Measurements from ENCODE around the gene HPS1.

The HPS1 gene

GRCh38 chr10:98431016-98431415, 15.7 kb downstream of the HPS1 start:
- DNase-seq: no peak

DNA sequence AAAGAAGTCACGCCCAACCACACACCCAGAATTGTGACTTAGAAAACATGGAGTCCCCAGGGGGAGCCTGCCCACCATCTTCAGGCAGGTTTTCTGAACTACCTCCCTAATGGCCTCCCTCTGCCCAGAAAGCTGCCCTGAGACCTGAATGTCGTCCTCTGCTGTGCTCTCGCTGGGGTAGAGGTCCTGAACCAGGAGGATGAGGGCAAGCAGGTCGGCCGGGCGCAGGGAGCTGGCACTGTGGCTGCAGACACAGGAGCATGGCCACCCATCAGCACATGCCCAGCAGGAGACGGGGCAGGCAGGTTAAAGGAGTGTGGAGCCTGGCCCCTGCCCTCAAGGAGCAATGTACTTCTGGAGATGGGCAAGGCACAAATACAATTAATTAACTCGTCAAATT, 16.3 kb downstream of the HPS1 start:
- DNase-seq: no peak

GRCh38 chr10:98429320-98430072, 17.2 kb downstream of the HPS1 start:
- DNase-seq: no peak

- DNase-seq: no peak
Measured at GRCh38 chr10:98427011-98427515, 19.7 kb downstream of the HPS1 start.

- DNase-seq: no peak
Measured at GRCh38 chr10:98425511-98426352, 21.0 kb downstream of the HPS1 start.

DNA sequence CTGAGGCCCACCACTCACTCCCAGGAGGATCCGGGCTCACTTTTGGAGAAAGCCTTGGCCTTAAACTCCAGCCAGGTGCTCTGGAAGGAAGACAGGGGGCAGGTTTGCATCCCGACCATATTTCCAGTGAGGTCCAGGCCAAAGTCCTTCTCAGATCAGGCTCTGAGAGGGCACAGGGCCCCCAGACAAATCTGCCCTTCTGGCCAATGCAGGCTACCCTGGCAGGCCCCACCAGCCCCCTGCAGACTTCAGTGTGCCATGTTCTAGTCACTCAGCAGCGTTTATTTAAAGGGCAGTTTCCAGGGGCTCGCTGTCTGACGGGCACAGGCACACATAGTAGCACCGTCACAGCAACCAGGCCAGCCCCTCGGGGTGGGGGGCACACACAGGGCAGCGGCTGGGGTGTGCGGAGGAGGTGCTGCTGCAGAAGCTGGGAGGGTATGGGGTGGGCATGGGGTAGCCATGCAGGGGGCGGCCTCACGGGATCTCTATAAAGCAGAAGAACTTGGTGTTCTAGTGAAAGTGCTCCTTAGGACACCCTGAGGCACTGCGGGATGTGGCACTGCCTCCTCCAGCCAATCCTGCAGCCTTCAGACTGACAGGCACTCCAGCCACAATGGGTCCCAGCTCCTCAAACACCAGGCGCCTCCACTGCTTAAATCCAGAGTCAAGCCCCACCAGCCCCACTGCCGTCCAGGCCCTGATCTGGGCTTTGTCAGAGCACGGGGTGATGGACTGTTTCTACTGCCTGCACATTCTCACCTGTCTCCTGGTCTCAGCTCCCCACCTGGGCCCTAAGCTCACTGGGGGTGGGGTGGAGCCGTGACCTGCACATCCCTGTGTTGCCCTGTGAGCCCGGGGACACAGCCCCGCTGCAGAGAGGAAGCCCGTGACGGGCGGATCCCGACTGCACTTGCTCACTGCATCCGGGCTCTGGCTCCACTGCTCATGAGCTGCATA, 22.2 kb downstream of the HPS1 start:
- no peak for DNase-seq

DNA sequence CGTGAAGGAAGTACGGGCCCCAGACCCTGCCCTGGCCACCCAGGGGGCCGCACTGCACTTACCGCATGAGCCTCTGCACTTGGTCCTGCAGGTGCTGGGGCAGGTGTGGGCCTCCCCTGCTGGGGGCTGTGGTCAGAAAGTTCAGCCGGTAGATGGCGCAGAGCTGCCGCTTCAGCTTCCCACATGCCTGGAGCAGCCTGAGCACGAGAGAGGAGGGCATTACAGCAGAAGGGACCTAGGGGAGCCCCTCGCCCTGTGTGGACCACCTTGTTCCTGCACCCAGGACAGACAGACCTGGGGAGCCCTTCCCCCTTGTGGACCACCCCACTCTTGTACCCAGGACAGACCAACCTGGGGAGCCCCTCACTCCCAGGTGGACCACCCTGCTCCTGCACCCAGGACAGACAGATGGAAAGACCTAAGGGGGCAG, 23.0 kb downstream of the HPS1 start:
- DNase-seq: no peak

DNA sequence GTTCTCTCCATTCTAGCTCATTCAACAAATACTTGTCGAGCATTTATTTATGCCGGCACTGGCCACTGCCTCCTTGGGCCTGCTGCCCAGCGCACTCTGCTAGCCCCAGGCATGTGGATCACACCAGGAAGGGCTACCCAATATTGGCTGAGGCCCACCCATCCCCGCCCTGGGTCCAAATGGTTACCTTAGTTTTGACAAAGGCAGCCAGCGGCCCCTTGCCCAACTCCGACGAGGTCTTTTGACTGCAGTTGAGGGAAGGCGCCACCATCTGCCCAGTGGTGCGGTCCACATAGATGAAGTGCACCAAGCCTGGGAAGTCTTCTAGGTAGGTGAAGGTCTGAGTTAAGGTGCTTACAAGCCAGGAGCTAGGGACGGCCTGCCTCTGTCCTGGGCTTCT, 24.6 kb downstream of the HPS1 start:
- DNase-seq: no peak

GRCh38 chr10:98420786-98421185, 25.9 kb downstream of the HPS1 start:
- no peak for DNase-seq

DNA sequence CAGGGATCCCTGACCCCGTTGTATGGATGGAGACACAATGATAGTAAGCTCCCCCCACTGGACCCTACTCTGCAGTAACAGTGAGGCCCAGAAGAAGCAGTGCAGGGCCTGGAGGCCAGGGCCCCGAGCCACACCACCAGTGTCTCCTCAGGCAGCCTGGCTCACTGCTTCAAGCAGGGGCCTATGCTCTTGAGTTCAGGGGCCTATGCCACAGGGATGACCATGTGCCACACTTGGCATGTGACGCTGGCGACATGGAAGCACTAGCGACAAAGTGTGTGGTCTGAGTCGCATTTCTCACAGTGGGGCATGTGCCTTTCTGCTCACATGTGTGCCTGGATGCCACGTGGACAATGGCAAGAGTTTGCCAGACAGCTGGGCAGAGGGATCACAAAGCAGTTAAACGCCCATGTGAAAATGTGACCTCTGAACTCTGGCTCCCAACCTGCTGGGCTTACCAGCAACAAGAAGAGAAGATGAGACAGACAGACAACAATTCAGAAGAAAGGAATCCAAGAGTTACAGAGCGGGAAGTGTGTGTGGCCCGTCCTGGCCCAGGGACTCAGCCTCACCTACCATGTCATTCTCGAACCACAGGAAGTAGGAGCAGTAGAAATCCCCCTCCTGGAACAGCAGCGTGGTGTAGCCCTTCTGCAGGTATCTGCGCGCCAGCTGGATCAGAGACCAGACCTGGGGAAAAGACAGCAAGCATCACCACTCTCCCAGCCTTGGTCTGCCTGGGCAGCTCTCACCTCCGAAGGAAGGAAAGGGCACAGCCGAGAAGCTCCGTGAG, 27.1 kb downstream of the HPS1 start:
- DNase-seq: no peak

GRCh38 chr10:98418665-98419468, 27.9 kb downstream of the HPS1 start:
- DNase-seq: no peak

DNA sequence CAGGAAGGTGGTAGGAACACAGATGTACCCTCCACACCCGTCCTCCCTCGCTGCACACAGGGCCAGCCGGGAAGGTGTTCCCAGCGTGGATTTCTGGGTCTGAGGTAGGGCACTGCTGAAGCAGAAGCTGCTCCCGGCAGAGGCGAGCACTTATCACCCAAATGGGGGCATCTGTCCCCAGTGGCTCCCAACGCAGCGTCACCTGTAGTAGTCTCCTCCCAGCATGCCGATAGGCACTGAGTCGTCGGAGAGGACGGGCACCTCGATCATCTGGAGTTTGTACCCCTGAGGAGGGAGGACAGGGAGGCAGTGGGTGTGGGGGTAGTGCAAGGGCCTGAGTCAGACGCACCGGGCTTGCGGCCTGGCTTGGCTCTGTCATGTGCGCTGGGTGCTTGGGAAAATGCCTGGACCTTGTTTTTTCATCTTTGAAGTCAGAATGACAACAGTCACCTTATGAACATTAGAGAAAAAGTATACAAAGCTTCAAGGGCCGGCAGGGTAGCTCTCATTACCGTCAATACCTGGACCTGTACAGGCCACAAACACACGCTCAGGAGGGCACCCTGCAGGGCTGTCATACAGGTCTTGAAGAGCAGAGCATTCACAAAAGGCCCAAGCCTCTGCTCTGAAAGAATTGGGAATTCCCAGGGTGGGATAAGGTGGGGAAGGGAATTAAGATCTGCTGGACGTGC, 28.6 kb downstream of the HPS1 start:
- DNase-seq: no peak

DNA sequence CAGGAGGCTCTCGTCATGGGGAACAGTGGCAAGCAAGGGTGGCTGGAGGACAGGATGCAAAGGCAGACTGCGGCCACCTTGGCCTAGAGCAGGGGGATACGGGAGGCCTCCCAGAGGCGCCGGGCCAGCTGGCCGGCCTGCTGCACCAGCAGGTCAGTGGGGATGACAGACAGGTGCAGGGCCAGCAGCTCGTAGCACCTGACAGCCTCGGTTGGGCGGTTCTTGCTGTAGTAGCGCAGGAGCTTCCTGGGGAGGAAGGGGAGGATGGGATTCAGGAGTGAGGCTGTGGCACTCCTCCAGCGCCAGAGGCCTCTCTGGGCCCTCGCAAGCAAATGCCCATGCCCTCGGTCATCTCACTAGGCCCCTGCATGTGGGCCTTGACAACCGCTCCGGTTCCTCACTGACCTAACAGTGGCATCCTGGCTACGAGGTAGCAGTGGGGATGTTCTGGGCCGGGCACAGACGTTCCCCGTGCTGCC, 29.2 kb downstream of the HPS1 start:
- DNase-seq: no peak

DNA sequence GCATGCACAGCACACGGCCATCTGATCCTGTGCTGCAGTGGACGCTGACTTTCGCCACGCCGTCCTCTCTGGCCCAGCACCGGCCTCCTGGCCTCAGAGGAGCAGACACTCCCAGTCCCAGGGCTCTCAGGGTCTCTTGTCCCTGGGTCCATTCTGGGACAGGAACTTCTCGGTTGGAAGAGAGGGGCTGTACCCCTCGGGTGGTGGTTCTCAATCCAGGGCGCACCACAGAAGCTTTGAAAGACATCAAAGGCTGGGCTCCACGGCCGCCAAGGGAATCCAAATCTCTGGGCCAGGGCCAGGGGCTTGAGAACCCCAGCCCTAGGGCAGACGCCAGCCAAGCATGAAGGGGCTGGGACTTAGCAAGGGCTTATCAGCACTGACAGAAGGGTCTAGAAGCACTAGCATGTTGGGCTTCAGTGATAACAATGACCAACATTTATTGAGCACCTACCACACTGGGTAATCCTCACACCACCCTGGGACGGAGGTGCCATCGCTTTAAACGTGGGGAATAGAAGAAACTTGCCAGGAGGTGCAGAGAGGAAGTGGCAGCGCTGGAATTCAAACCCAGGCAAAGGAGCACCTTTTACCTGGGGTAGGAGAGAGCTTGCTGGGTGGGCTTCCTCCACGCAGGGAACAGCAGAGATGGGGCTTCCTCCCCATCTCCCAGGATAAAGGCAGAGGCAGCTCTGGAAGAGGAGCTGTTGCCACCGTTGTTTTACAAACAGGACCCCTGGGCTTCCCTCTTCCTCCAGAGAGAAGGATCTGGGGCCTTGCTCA, 29.9 kb downstream of the HPS1 start:
- DNase-seq: no peak

DNA sequence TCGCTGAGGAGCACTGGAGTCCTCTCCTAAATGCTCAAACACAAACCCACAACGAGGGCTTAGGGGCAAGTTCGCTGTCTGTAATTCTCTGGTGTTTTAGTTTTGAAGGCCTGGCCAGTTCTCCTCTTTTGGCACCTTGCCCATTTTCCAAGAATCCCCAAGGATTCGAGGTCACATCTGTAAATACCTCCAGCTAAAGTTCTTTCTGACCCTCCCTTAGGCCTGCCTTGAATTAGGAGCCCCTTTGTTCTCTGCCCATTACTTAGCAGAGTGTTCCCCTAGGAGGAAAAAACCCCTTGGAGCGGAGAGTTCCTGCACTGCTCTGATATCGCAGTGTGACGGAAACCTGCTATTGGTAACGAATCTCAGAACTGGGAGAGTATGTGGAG, 31.0 kb downstream of the HPS1 start:
- no peak for DNase-seq

DNA sequence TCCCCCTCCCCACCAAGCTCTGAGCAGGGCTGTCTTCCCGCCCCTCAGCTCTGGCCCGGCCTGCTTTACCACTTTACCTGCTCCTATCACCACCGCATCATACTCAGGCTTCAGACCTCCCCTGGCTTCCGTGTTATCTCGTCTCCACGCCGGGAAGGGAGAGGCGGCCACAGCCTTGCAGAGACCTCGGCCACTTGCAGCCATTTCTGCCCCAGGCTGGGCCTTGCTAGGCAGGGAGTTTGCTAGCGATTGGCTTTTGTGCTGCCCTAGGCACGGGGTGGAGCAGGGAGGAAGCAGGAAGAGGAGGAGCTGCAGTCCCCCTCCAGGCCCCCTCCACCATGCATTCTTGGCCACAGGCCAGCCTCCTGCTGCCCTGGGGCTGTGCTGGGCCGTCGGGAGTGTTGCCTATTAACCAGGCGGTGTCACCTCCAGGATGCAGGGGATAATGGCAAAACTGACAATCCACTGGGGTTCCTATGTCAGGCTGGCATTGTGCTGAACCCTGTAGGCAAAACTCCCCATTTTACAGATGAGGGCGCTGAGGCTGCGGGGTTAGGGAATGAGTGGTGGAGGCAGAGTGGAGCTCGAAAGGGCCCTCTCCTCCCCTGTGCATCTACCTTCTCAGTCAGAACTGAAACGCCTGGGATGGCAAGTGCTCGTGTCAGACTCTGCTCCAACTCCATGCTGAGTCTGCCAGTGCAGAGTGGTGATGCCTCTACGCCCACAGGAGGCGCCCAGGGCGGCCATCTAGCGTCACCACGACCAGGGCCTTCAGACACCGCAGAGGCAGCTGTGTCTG, 31.6 kb downstream of the HPS1 start, which contains the start of gene PYROXD2:
Gene PYROXD2 (minus strand): TSS at position 251 of the 799 bp plus-strand sequence. CDS start 47 bp downstream, at position 204.
- DNase-seq: peak; percentile 91

- no peak for DNase-seq
Measured at GRCh38 chr10:98414578-98414931, 32.2 kb downstream of the HPS1 start.

- DNase-seq: no peak
Measured at GRCh38 chr10:98411768-98412167, 35.0 kb downstream of the HPS1 start.

- no peak for DNase-seq
Measured at GRCh38 chr10:98411166-98411565, 35.6 kb downstream of the HPS1 start.

Data from NCI-H1436 (cell line).